Gastrocnemius medialis (tissue), 4 donors: ENCODE data around the gene FCER1G. TPM values are rescaled to one million over a fixed set of nuclear protein-coding genes. Genes with fewer than 3 reads are reported as not detected.

Experiments used
- ATAC-seq, 2 donors: fragments of 150-250 bp; one replicate each; pipeline ENCODE4 v1.9.1; 2016
- DNase-seq, 2 donors: peaks; one replicate each; pipeline ENCODE4 v3.0.0-alpha.2; 2019
- H3K27ac ChIP-seq, 4 donors: fragments of 200-600 bp; sonication (generic); 1 replicate in 1 of 4; 2 replicates in 3 of 4; pipeline ENCODE4 v1.5.1; 2016 to 2018; ENCODE audit warnings: mild to moderate bottlenecking in 2 of 4, moderate library complexity in 1 of 4
- H3K27me3 ChIP-seq, 3 donors: fragments of 200-600 bp; sonication (generic) in 2 of 3; 1 replicate in 1 of 3; 2 replicates in 2 of 3; pipeline versions ENCODE4 v1.5.1 to v1.6.0; 2016 to 2019; ENCODE audit warnings: mild to moderate bottlenecking in 1 of 3, moderate library complexity in 1 of 3
- H3K36me3 ChIP-seq, 2 donors: fragments of 200-600 bp; sonication (generic) in 1 of 2; one replicate each; pipeline ENCODE4 v1.5.1; 2017 to 2018
- H3K4me1 ChIP-seq, 2 donors: fragments of 200-600 bp; sonication (generic) in 1 of 2; one replicate each; pipeline ENCODE4 v1.5.1; 2016 to 2017; ENCODE audit warnings: mild to moderate bottlenecking in 2 of 2
- H3K4me3 ChIP-seq, 4 donors: fragments of 200-600 bp; sonication (generic) in 3 of 4; 1 replicate in 1 of 4; 2 replicates in 3 of 4; pipeline ENCODE4 v1.5.1; 2016 to 2019; ENCODE audit warnings: mild to moderate bottlenecking in 2 of 4
- H3K9me3 ChIP-seq, 3 donors: fragments of 200-600 bp; sonication (generic) in 2 of 3; 1 replicate in 1 of 3; 2 replicates in 2 of 3; pipeline ENCODE4 v1.5.1; 2016 to 2019
- POLR2A ChIP-seq, 2 donors: fragments of 450-650 bp; IDR thresholded peaks; one replicate each; pipeline ENCODE4 v1.6.1; 2017; ENCODE audit warnings: antibody characterized with exemption in 2 of 2, mild to moderate bottlenecking in 2 of 2, moderate library complexity in 2 of 2
- in situ Hi-C, 4 donors: fragments of 200-750 bp; cut with MboI; loops; one replicate each; pipeline versions ENCODE4 v1.15.0 to v1.8.0; 2017; ENCODE audit warnings: low sequenced_read_pairs in 4 of 4
- intact Hi-C: fragments of 100-400 bp; cut with DNase I; formaldehyde crosslinking; loops from one replicate; pipeline ENCODE4 v1.15.1; 2023; ENCODE audit warnings: low total_unique reads
- total RNA-seq, 4 donors: library from RNA; depleted of rRNA; stranded (reverse); fragments of >200 nt; gene quantifications; one replicate each; pipeline versions ENCODE4 v1.1.0 to v1.2.3, GENCODE V29; 2016
- TF ChIP-seq, protein P1 (sequence below), 5 experiments: fragments of 450-650 bp in 3 of 5; fragments of 200-600 bp in 2 of 5; sonication (generic) in 2 of 5; IDR thresholded peaks in 4 of 5; conservative IDR thresholded peaks in 1 of 5; 1 replicate in 4 of 5; 2 replicates in 1 of 5; pipeline ENCODE4 v1.5.1; 2016 to 2019; ENCODE audit warnings: antibody characterized with exemption in 5 of 5, mild to moderate bottlenecking in 3 of 5, moderate library complexity in 3 of 5

FCER1G gene
- total RNA-seq, 4 donors from 2014 or later = 4.2 to 20.4 (median 18.5) TPM

DNA sequence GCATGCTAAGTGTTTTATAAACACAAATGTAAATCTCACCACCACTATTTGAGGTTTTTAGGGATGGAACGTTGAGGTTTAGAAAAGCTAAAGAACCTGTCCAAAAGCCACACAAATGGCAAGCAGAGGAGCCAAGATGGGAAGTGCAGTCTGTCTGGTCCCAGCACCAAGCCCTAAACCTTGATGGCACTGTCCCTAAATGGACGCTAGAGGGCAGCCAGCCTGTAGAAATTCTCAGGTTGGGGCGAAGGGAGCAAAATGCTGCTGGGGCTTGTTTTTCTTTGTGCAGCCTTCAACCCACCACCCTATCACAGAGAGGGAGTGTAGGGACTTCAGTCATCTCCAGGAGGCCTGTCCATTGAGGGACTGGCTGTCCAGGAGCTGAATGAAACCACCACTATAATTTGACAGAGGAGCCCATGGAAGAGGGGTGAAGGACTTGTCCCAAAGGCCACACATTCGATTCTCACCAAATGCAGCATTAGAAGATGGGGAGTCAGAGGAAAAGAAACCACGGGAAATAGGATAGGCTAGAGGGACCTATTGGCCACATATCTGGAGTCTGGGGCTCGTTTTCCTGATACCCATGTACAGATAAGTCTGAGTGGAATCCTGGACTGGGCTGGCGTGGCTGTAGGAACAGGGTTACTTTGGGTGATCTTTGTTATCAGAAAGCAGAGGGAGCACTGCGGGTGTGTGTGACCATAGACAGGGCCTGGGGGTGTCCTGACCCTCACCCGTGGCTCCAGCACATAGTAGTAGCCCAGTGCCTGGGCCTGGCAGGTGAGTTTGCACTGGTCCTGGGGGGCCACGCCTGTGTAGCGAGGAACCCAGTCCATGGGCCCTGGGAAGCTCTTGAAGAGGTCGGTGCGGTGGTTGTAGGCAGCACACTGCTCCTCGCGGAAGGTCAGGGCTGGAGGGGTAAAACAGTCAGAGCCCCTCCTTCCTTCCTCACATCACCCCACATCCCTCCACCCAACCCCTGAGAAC, 22.3 kb upstream of the FCER1G start:
- Histone ChIP-seq H3K36me3 (no peaks in the 10 kb centered on the region), H3K4me1 (peaks cover 9% of the 10 kb centered on the region in 2 donors), H3K9me3 (no peaks in the 10 kb centered on the region), H3K4me3 (no peak overlapping the region), H3K27me3 (no peaks in the 10 kb centered on the region), H3K27ac (peak overlapping the region in 3 of 4 donors; percentile 54 to 94 (median 58))
- ATAC-seq (peak; percentile 75 to 82), DNase-seq (peak in 1 of 2 donors; percentile 57)
- TF ChIP-seq POLR2A (IDR thresholded peaks at IDR 0.05) = no peak
- TF ChIP-seq, protein P1, sequence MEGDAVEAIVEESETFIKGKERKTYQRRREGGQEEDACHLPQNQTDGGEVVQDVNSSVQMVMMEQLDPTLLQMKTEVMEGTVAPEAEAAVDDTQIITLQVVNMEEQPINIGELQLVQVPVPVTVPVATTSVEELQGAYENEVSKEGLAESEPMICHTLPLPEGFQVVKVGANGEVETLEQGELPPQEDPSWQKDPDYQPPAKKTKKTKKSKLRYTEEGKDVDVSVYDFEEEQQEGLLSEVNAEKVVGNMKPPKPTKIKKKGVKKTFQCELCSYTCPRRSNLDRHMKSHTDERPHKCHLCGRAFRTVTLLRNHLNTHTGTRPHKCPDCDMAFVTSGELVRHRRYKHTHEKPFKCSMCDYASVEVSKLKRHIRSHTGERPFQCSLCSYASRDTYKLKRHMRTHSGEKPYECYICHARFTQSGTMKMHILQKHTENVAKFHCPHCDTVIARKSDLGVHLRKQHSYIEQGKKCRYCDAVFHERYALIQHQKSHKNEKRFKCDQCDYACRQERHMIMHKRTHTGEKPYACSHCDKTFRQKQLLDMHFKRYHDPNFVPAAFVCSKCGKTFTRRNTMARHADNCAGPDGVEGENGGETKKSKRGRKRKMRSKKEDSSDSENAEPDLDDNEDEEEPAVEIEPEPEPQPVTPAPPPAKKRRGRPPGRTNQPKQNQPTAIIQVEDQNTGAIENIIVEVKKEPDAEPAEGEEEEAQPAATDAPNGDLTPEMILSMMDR (IDR thresholded peaks at IDR 0.05 in 4 of 5, conservative IDR thresholded peaks at IDR 0.05 in 1 of 5) = peak; percentile 71 to 89 (median 75)
- in situ Hi-C loops = loop anchor here in 2 of 4 donors (10.0 to 25.0 kb wide), 2 partner anchors 192 to 570 kb away; partner anchors contain the start of gene ATF6 (in 1 of the 2)
- intact Hi-C loops = loop anchor here (2.0 kb wide), 1 partner anchor 32 kb away; no protein-coding TSS in a partner anchor

DNA sequence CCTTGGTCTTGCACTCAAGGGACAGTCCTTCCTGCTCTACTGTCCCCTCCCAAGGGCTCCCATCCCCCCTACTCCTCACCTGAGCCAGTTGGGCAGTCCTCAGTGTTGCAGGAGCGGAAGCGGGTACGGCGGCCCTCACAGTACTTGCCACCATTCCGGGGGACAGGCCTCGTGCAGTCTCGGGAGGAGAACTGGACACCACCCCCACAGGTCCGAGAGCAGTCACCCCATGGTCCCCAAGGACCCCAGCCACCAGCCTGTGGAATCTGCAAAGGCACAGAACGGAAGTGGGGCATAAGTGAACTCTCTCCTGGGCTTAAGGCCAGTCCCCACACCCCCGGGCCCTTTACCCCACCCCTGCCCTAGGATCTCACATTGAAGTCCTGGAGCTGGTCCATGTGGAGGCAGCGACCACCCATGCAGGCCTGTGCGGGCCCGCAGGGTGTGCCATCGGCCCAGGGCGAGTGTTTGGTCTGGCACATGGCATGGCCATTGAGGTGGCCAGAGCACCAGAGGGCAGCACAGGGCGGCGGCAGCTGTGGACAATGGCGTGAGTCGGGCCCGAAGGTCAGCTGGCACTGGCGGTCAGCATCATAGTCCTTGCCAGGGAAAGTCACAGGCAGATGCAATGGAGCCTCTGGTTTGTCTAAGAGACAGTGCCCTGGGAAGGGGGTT, 21.4 kb upstream of the FCER1G start:
- no peaks in the 10 kb centered on the region for H3K36me3 ChIP-seq
- peak overlapping the region; percentile 37 to 94 (median 56) for H3K27ac ChIP-seq
- intact Hi-C loops = loop anchor here (2.0 kb wide), 1 partner anchor 31 kb away; no protein-coding TSS in a partner anchor
- H3K9me3 ChIP-seq = no peaks in the 10 kb centered on the region
- DNase-seq = peak in 1 of 2 donors; percentile 77
- TF ChIP-seq, protein P1 (IDR thresholded peaks at IDR 0.05 in 4 of 5, conservative IDR thresholded peaks at IDR 0.05 in 1 of 5) = peak in 4 of 5 experiments; percentile 23 to 44 (median 32)
- no peak for TF ChIP-seq POLR2A (IDR thresholded peaks at IDR 0.05)
- in situ Hi-C loops = loop anchor here in 2 of 4 donors (10.0 to 25.0 kb wide), 2 partner anchors 191 to 569 kb away; partner anchors contain the start of gene ATF6 (in 1 of the 2)
- peaks cover 18% of the 10 kb centered on the region in 2 donors for H3K4me1 ChIP-seq
- H3K27me3 ChIP-seq = no peaks in the 10 kb centered on the region
- peak; percentile 30 to 50 for ATAC-seq
- peak overlapping the region in 2 of 4 donors; percentile 9 to 23 for H3K4me3 ChIP-seq

DNA sequence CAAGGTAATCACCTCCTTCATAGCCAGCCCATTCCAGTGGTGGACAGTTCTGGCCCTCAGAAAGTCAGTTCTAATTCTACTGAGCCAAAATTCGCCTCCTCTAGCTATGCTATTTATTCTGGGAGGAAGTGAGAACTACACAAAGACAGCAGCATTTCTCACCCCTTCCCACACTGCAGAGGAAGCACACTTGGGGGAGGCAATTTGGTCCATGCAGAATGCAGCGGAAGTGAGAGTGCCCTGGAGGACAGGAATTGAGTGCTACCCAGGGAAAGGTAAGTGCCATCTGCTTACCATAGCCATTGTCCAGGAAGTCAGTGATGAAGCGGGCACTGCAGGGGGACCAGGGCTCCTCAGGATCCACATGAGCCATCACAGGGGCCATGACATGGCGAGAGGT, 19.9 kb upstream of the FCER1G start:
- H3K27ac ChIP-seq = peak overlapping the region in 2 of 4 donors; percentile 58 to 94

DNA sequence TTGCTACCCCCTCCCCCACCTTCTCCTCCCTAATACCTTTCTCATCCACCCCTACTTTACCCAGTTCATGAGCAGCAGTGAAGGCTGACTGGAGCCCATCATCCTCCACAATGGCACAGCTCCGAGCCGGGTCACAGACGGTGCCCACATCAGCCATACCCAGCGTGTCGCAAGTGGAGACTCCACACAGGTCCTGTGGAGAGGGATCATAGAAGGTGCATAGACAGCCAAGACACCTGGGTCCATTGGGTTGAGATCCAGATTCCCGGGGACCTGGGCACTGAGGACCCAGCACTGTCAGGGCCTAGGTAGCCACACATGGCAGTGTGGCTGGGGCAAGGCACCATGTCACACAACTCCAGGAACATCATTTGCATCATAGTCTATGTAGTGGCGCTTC, 19.0 kb upstream of the FCER1G start:
- DNase-seq = no peak
- Histone ChIP-seq H3K4me3 (peak overlapping the region in 2 of 4 donors; percentile 43 to 55), H3K9me3 (no peaks in the 10 kb centered on the region), H3K27me3 (no peaks in the 10 kb centered on the region), H3K36me3 (no peaks in the 10 kb centered on the region), H3K27ac (peak overlapping the region; percentile 94 to 99 (median 98)), H3K4me1 (peaks cover 37 to 39% of the 10 kb centered on the region in 2 donors)
- in situ Hi-C loops = loop anchor here in 2 of 4 donors (10.0 to 25.0 kb wide), 2 partner anchors 189 to 566 kb away; partner anchors contain the start of gene ATF6 (in 1 of the 2)
- ATAC-seq = no peak
- no peak for TF ChIP-seq POLR2A (IDR thresholded peaks at IDR 0.05)
- TF ChIP-seq, protein P1 (IDR thresholded peaks at IDR 0.05 in 4 of 5, conservative IDR thresholded peaks at IDR 0.05 in 1 of 5) = no peak
- intact Hi-C loops = no loop called here

More for the DNA sequence above, 19.9 kb upstream of the FCER1G start:
- no peaks in the 10 kb centered on the region for H3K36me3 ChIP-seq
- no peak for ATAC-seq
- no peak for DNase-seq
- in situ Hi-C loops = loop anchor here in 2 of 4 donors (10.0 to 25.0 kb wide), 2 partner anchors 190 to 567 kb away; partner anchors contain the start of gene ATF6 (in 1 of the 2)
- H3K27me3 ChIP-seq = no peaks in the 10 kb centered on the region
- peaks cover 28 to 30% of the 10 kb centered on the region in 2 donors for H3K4me1 ChIP-seq
- peak overlapping the region in 2 of 4 donors; percentile 43 to 55 for H3K4me3 ChIP-seq
- no peaks in the 10 kb centered on the region for H3K9me3 ChIP-seq
- no peak for TF ChIP-seq POLR2A (IDR thresholded peaks at IDR 0.05)
- TF ChIP-seq, protein P1 (IDR thresholded peaks at IDR 0.05 in 4 of 5, conservative IDR thresholded peaks at IDR 0.05 in 1 of 5) = no peak
- intact Hi-C loops = no loop called here
